ENCODE results near the gene ZNF28. TPM values are rescaled to one million over a fixed set of nuclear protein-coding genes. Genes with fewer than 3 reads are reported as not detected.

The ZNF28 gene
- total RNA-seq = 11.7 and 14.4 TPM in 2 replicates

DNA sequence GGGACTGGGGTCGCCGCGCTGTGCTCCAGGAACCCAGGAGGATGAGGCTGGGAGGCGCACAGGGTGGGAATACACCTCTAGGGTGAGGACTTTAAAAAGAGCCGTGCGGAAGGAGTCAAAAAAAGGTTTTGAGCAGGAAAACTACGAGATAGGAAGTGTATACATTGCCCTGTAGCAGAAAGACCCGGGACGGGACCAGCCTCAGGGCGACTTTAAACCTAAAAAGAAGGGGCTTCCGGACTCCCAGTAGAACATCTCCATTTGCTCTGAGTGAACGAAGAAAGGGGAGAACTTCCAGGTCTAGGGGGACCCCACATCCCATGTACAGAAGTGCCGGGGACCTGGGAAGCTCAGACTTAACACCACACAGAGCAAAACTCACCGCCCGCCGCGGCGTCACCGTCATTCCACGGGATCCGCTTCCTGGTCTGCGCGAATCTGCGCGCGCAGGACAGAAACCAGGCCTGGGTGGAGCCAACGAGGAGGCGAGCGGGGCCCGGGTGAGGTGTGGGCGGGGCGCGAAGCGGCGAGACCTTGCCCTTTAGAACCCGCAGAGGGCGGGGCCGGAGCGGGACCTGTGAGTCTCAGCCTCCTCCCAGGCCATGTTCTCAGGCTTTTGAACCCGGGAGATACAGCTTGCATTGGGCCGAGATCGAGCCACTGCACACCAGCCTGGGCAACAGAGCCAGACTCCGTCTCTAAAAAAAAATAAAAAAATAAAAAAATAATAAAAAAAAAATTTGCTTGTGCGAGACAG is at the start of gene ZNF28:
Gene ZNF28, minus strand, starts transcription at position 430 of the 757 bp plus-strand sequence. CDS start 3,675 bp downstream, outside the sequence.

DNA sequence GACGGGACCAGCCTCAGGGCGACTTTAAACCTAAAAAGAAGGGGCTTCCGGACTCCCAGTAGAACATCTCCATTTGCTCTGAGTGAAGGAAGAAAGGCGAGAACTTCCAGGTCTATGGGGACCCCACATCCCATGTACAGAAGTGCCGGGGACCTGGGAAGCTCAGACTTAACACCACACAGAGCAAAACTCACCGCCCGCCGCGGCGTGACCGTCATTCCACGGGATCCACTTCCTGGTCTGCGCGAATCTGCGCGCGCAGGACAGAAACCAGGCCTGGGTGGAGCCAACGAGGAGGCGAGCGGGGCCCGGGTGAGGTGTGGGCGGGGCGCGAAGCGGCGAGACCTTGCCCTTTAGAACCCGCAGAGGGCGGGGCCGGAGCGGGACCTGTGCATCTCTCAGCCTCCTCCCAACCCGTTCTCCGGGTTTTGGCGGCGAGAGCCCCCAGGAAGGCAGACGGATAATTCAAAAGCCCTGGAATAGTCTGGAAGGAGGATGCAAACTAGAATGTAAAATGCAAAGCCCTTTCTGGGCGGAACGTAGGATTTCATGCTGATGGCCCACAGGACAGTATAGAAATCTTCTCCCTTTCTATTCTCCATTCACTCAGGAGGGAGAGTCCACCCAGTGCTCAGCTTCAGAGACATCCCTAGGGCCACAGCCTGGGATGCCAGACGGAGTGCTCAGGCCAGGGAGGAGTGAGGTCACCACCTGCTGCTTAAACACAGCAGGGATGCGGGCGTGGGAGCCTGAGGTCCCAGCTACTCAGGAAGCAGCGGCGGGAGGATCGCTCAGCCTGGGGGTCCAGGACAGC is 36.2 kb upstream of the ZNF28 start, which contains the start of gene ZNF468:
Gene ZNF468, minus strand, starts transcription at position 242 of the 814 bp plus-strand sequence. CDS start 3,347 bp downstream, outside the sequence.

DNA sequence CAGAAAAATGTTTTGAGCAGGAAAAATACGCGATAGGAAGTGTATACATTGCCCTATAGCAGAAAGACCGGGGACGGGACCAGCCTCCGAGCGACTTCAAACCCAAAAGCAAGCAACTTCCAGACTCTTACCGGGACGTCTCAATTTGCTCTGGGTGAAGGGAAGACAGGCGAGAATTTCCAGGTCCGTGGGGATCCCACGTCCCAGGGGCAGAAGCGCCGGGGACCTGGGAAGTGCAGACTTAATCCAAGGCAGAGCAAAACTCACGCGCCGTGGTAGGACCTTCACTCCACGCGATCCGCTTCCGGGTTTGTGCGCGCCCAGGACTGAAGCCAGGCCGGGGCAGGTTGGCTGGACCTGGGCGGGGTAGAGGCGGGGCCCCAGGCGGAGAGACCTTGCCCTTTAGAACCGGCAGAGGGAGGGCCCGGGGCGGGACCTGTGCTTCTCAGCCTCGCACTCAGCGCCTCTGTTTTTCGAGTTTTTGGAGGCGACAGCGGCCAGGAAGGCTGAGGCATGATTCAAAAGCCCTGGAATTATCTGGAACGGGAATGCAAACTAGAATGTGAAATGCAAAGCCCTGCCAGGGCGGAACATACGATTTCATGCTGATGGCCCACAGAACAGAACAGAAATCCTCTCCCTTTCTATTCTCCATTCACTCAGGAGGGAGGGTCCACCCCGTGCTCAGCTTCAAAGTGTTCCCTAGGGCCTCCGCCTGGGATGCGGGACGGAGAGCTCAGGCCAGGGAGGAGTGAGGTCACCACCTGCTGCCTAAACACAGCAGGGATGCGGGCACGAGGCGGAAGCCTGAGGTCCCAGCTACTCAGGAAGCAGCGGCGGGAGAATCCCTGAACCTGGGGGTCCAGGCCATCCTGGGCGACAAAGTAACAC is 34.7 kb downstream of the ZNF28 start, which contains the start of gene ZNF600:
Gene ZNF600, minus strand, starts transcription at position 328 of the 891 bp plus-strand sequence. CDS start 7,903 bp downstream, outside the sequence.

Other genes starting within 250 kb of the ZNF28 start
- gene ZNF83, start 183.3 kb downstream of the ZNF28 start, total RNA-seq = 20.8 and 25.8 TPM in 2 replicates
- 5.9 and 11.3 TPM in 2 replicates for gene ZNF611, start 86.6 kb downstream of the ZNF28 start, total RNA-seq
- 2.5 and 4.0 TPM in 2 replicates for gene ZNF600, start 34.8 kb downstream of the ZNF28 start, total RNA-seq
- 12.3 and 12.5 TPM in 2 replicates for gene ZNF468, start 36.0 kb upstream of the ZNF28 start, total RNA-seq
- gene ZNF320, start 76.0 kb upstream of the ZNF28 start, total RNA-seq = 4.3 and 9.0 TPM in 2 replicates
- gene ZNF888, start 101.8 kb upstream of the ZNF28 start, total RNA-seq = 3.9 and 8.3 TPM in 2 replicates
- gene ZNF816, start 141.2 kb upstream of the ZNF28 start, total RNA-seq = 4.7 and 5.0 TPM in 2 replicates
- not detected in 2 replicates for gene ERVV-1, start 192.3 kb upstream of the ZNF28 start, total RNA-seq
- gene ERVV-2, start 223.1 kb upstream of the ZNF28 start, total RNA-seq = not detected in 2 replicates

Data from mammary microvascular endothelial cell (primary cell).